COR-L47 (cell line): ENCODE data around the gene KCNK17.
A peak's percentile ranks its signal among the peaks of the same experiment; 100 is the strongest.

Experiments
- DNase-seq: peaks from one replicate; lab custom pipeline; 2025; lab: John Stamatoyannopoulos, UW

The KCNK17 gene

DNA sequence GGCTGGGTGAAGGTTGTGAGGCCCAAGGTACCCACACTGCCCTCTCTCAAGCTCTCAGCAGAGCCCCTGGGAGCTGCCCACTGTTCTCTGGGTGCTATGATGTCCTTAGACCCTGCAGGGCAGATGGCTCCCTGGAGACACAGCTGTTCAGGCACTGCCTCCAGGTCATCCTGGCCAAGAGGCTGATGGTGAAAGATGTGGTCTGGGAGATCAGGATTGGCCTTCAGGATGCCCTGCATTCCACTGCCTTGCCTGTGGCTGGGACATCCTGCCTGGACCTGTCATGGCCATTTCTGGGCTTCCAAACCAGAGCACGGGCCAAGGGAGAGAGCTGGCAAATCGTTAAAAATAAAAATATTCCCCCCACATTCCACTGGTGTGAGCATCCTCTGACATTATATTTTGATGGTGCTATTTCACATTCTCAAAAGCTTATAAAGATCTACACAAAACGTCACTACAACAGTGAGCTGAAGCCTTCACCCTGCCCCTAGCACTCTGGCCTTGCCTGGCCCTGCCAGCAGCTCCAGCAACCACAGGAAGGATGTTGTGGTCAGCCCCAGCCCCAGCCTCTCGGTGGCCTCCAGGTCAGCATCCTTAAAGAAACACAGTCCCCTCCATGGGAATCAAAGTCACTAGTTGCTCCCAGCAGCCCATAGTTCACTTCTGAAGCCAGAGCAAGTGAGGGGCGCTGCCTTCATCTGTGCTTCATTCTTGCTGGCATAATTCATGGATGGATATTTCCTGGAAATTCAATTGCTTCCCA is 21.7 kb upstream of the KCNK17 start:
- DNase-seq: no peak

DNA sequence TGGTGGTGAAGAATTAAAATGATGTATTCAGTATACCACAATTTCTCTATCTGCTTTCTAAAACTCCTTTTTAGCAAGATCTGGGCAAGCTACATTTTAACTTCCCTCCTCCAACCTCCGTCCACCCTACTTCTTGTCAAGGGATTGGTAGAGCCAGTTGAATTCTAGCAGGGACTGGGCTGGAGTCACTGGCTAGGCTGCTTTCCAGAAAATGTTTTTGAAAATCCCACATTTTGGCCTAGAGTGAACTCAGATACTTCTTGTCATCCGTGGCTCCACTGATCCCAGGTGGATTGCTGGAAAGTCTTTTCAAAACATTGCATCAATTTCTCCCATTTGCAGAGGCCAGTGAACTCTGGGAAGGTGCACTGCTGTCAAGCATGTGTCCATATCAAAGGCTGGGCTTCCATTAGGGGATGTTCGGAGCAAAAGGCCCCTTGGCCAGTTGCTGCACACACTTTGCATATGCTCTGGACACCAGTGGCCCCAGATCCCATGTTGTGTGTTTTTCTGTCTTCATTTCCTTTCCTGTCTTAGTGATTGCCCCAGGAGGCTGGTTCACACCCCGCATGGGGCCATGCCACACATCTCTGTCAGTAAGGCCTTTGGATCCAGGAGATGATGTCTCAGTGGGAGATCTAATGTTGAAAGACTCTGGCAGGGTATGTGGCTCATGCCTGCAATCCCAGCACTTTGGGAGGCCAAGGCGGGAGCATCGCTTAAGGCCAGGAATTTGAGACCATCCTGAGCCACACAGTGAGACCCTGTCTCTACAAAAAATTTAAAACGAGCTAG is 19.6 kb upstream of the KCNK17 start:
- no peak for DNase-seq

DNA sequence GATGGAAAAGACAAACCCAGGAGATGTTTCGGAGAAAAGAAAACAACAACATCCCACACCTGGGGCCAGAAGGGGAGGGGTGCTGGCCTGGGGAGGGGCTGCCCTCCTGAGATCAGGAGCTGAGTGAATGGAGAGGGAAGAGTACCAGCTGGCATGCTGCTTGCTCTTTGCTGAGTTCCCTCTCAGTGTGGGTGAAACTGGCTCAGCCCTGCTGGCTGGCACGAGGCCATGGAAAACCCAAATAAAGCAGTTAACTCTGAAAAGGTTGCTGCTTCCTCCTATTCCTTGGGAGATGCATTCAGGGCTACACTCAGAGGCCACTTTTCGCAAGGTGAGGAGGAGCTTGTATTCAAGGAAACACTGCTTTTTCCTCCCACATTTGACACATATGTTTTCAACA is 16.3 kb upstream of the KCNK17 start:
- peak; percentile 49 for DNase-seq

DNA sequence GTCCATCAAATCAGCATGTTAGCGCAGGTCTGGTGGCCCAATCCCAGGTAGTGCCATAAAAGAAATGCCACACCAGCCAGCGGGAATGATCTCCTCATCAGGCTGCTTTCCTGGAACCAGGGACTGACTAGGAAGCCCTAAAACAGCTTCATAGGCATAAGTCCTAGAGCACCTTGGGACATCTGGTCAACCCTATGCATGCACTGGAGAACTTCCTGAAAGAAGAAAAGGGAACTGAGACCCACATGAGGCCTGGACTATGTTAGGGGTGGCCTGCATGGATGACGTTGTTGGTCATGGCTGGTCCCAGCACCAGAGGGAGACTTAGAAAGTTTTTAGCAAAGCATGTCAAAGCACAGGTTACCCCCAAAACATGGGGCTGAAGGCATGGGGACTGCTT is 15.8 kb upstream of the KCNK17 start:
- peak; percentile 21 for DNase-seq

DNA sequence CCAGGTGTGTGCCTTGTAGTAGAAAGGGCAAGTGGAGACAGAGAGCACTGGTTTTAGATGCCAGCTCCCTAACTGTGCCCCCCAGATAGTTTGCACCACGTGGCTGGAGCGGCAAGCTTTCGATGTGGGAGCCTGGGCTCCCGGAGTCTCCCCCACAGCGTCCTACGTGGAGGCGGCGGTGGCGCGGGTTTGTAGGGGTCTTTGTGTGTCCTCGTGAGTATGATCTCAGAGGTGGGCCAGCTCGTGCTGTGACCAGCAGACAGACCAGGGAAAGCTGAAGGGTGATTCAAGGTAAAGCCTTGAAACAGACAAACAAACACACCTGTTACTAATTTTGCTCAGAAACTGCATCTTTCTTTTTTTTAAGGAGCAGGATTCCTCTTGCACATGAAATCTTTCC is 13.8 kb upstream of the KCNK17 start:
- no peak for DNase-seq

DNA sequence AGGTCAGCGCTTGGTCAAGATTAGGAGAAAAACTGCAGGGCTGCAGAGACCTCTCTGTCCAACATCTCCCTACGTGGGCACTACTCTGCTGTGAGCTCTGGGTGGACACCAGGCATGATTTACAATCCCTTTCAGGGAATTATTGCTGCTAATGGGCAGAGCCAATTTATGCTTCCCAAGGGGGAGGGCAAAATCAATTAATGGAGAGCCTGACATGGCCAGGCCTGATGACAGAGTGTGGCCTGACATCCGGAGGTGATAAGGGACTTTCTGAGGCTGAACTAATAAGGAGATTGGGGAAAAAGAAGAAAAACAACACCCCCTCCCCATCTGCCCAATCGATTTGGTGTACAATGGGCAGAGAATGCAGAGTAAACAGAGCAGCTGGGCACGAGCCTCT is 13.3 kb upstream of the KCNK17 start:
- no peak for DNase-seq

DNA sequence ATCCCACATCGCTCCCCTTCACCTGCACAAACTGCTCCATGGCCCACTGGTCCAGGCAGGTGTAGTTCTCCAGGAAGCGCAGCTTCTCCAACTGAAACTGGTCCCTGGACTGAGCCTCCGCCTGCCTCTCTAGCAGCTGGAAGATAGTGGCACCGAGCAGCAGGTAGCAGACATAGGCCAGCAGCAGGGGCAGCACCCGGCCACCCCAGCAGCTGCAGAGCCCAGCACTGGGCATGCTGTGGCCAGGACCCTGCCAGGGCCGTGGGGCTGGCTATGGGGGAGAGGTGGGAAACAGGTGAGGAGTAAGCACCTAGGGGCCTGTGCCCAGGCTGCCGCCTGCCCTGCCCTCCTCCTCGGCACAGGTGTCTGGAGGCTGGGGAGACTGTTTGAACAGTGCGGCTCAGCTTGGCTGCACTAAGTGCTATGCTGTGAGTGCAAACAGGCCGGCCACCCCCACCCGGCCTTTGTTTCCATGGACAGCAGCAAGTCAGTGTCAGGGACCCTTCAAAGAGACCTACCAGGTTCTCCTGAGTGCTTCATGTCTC is 8.2 kb upstream of the KCNK17 start, which contains the start of gene KCNK16:
Gene KCNK16, minus strand, starts transcription at position 397 of the 545 bp plus-strand sequence. Its CDS starts 162 bp downstream, at position 235.
- peak; percentile 9 for DNase-seq

DNA sequence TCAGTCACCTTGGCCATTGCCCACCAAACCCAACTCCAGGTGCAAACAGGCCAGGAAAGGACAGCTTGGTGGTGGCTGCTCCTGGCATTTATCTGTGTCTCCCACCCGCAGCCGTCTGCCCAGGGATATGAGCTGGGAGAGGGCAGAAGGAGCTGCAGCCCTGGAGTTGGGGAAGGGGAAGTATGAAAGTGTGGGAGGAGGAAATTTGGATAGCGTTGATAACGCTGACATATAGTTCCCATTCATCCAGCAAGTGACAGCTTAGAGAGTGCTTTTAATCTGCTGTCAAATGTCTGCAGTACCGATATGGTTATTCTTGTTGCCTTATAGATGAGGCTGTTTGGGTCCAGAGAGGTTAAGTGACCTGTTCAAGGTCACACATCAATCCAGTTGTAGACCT is 7.5 kb upstream of the KCNK17 start:
- no peak for DNase-seq

DNA sequence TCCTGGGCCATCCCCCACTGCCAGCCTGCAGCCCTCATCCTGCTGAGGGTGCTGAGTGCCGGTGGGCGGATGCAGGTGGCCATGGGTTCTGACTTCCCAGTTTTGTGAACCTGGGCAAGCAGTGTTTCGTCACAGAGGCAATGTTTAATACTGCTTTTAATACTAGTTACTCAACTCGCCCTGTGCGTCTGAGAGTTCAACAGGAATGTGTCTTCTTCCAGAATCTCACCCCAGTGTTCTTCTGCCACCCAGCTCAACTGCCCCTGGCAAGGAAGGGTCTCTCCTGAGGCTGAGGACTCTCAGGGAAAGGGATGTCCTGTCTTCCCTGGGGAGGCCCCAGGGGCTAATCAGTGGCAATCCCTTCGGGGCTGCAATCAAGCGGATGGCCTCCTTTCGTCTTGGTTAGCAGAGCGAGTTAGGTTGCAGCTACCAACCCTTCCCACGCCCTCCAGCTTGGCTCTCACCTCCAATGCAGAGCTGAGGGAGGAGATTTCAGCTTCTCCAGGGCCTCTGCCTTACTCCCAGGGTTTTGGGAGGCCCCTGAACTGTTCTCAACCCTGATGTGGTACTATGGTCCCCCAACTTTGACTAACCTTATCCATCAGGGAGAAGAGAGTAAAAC is 6.3 kb upstream of the KCNK17 start:
- DNase-seq: no peak

DNA sequence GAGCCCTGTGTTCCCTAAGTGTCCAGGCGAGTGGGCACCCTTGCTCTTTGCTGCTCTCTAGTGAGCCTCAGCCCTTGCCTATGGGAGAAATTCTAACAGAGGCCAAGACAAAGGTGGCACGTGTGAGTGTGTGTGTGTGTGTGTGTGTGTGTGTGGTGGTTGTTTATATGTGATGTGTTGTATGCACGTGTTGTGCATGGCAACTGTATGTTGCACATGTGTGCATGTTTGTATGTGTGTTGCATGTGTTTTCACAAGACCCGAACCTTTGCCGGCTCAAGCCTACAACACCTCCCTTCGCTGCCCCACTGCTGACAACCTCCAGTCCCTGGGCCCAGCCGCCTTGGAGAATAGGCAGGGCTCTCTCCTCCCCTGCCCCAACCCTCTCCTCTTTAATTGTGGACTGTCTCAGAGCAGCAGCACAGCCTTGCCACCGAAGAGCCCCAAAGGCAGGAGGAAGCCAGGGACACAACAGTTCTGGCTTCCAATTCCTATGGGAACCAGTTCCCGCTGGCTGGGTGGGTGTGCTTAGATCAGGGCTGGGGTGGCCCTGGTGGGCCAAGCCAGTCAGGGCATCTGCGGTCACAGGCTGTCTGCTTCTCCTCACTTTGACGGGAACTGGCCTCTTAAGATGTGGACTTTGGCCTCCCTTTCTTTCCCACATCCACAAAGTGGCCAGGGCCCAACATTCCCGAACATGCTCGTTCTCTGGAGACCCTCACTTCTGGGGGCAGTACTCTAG is 5.6 kb upstream of the KCNK17 start:
- no peak for DNase-seq

DNA sequence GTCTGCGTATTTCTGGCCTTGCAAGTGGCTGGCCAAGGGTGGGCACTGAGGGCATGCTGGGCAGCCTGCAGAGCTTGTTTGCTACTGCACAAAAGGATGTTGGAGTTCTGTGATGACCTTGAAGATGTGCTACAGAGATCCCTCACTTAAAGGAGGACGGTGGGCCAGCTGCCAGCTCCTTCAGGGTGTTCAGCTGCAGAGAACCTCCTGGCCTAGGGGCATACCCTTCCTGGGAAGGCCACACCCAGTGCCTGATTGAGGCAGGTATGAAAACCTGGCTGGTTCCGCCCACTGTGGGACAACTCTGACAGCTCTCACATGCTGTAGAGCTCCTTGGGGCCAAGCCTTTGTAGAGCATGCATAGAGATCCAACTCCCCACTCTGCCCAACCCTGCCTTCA is 3.0 kb upstream of the KCNK17 start:
- DNase-seq: no peak

DNA sequence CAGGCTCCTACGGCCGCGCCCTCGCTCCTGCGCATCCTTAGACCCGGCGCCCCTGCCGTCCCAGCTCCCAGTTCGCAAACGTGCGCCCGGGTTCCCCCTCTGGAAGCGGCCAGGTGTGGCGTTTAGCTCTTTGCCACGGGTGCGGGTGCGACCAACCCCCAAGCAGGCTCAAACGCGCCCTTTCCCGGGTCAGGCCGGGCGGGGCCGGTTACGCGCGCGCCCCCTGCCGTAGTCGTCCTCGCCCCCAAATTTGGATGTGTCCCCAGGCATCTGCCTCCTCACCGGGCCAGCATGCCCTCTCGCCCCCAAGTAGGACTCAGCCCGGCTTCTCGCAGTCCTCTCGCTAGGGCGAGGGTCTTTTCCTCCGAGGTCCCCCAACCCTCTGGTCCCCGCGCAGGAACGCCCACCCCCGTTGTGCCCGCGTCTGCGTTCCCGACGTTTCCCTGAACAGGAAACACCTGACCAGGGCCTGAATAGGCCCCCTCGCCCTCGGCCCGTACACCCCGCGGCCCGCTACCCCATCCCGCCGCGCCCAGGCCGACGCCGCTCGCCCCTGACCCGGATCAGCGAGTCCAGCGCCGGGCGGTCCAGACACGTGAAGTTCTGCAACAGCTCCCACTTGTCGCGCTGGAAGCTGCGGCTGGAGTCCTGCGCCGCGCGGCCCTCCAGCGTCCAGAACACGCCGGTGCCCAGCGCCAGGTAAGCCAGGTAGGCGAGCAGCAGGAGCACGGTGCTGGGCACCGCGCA is 520 bp downstream of the KCNK17 start:
- DNase-seq: peak; percentile 22

DNA sequence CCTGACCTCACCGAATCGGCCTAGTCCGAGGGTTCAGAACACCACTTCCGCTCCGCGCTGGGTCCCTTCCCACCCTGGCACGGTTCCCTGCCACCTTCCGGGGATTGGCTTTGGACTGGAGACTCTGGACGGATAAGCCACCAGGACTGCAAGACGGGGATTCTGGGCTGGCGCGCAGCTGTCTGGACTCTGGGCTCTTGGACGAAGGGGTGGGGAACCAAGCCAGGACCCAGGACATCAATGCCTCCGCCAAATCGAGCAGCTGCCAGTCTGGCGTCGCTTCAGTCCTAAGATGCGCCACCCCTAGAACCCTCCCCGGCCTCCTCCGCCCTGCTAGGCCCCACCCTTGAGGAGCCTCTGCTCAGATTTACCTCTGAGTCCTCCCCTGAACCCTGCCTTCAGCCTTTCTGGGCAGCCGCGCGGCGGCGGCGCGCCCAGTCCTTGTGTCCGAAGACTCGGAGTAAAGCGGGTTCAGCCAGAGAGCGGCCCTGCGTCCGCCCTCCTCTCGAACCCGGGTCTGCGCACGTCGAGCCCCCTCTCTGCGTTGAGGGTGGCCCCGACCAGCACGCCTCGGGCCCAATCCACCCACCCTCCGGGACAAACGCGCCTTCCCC is 1.2 kb downstream of the KCNK17 start:
- no peak for DNase-seq

DNA sequence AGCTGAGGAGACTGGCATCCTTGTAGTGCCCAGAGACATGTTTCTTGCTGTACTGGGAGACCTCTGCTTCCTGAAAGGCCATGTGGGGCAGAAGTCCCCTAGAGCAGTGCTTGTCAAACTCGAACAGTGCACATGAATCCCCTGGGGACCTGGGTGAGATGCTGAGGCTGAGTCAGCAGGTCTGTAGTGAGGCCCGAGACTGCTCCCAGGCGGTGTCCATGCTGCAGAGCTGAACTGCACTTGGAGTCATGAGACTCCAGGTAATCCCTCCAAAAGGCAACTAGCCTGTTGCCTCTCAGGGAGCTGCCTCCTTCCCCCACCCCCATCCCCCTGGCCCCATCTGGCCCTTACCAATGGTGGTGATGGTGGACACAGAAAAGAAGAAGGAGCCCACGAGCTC is 3.7 kb downstream of the KCNK17 start:
- DNase-seq: no peak

DNA sequence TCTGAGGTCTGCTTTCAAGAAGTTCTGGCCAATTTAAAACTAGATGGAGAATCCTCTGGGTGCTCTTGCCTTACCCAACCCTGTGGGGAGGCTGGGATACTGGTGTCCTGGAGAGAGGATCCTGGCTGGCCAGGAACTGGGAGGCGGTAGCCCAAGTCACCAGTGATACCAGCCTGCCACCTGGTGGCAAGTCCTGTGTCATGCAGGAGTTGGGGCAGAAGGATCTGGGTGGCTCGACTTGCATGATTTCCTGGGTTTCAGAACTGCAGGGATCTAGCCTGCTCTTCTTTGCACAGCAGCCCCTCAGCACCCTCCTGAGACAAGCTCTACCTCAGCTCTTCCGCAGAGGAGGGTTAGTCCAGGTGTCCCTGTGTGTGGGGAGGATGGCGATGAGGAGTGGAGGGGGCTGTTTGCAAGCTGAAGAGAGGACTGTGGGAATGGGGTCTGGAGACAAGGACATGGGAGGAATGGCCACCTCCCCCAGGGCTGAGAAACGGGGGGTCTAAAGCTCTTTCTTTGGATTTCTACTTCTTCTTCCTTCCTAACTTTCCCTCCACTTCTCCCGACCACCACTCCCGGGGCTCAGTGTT is 4.2 kb downstream of the KCNK17 start:
- peak; percentile 60 for DNase-seq

DNA sequence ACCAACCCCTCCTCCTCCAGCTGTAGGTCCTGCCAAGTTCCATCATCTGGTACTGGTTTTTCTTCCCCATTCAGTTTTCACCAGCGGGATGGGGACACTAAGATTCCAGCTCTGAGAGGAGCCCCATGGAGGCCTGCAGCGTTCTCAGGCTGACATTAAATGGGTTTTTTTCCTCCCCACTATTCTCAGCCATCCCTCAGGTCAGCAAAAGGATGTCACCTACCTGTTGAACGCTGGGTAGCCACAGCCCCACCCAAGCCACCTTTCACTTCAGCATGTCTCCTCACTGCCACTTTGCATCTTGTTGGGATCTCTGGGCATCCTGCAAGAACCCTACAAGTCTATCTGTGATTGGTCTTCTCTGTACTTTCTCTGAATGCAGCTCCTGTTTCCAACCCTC is 6.8 kb downstream of the KCNK17 start:
- no peak for DNase-seq

DNA sequence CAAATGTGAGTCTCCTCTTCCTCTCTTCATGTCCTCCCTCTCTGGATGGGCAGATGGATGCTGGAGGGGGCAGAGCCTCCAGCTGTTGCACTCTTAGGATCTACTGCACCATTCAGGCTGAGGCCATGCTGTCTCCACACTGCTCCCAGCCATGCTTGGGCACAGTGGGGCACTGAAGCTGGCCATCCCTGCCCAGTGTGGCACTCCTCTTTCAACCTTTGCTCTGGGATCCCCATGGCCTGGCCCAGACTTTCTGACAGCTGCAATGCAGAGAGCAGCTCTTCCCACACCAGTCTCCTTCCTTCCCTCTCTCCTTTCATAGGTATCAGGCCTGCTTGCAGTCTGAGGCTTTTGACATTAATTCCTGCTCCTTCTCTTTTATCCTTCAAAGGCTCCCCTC is 9.3 kb downstream of the KCNK17 start:
- no peak for DNase-seq

DNA sequence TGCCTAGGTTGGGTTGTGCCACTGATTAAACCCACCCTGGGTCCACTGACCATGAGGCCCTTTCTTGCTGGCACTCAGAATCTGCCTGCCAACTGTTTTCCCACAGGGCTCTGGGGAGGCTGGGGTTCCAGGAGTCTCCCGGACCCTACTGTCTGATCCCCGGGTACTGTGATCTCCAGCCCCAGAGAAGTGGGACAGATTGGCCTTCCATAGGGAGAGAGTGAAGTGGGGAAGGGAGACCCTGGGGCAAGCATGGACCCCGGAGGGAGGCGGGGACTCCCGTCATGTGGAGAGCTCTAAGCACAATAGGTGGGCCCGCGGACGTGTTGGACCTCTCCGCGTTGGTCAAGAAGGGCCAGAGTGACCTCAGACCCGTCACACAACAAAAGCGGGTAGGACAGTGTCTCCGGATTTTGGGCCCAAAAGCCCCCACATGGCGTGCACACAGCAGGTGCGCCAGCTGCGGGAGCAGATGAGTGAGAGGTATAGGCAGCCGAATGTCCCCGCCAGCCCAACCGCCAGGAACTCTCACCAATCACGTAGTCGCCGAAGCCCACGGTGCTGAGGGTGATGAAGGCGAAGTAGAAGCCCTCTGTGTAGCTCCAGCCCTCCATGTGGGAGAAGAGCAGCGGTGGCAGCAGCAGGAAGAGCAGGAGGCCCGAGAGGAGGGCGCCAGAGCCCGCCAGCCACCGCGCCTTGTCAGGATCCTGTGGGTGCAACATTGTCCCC is 10.6 kb downstream of the KCNK17 start:
- no peak for DNase-seq

DNA sequence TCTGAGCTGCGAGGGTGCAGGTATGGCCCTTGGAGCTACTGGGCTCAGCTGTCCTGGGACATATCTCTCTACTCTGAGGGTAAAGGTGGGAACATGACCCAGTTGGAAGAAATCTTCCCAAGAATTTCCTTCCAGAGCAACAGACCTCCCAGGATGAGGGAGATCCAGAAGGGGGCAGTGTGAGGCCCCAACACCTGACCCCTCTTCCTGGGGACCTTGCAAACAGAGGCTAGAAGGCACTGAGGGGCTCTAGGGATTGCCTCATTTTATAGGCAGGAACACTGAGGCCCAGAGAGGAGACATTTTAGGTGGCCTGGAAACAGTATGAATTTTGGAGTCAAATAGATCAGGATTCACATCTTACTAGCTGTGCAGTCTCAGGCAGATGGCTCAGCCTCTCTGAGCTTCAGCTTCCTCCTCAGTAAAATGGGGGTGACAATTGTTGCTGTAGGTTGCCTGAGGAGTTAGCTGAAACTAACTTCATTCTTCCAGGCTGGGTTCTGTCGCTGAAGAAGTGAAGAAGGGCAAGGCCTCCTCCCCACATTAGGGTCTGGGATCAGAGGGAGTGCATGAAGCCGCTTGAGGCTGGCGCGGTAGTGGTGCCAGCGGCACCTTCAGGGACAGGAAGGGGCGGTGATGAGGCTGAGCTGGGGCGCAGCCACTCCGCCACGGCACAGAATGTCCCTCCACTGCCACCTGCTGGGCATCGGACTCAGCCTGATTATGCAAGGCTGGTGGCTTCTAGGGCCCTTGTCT is 11.4 kb downstream of the KCNK17 start:
- peak; percentile 84 for DNase-seq
